WTC11 (cell line): ENCODE data around the gene GSTM2. TPM values are rescaled to one million over a fixed set of nuclear protein-coding genes. Genes with fewer than 3 reads are reported as not detected.
A peak's percentile ranks its signal among the peaks of the same experiment; 100 is the strongest.

Experiments used
- ATAC-seq: fragments of 200-7000 bp; cut with Tn5 transposase; 2 replicates; pipeline ENCODE4 v1.10.0; 2021; ENCODE audit warnings: mild to moderate bottlenecking, moderate library complexity
- CTCF ChIA-PET: fragments of 300-600 bp; sonication (Branson Sonifier 250); formaldehyde crosslinking; loops from one replicate; lab custom pipeline; 2021; ENCODE audit warnings: antibody characterized with exemption; lab: Charles Lee
- POLR2A ChIA-PET: fragments of 350-600 bp; sonication (Branson Sonifier 250); formaldehyde crosslinking; loops from one replicate; lab custom pipeline; 2021; ENCODE audit warnings: antibody characterized with exemption; lab: Charles Lee
- DNase-seq: peaks from one replicate; pipeline ENCODE4 v3.0.0; 2021; ENCODE audit warnings: low spot score
- H3K27ac Mint-ChIP-seq: 2 replicates; pipeline ENCODE4 v1.8.0; 2021; ENCODE audit warnings: mixed read lengths
- H3K27me3 Mint-ChIP-seq: 2 replicates; pipeline ENCODE4 v1.8.0; 2021; ENCODE audit warnings: low read depth, mild to moderate bottlenecking, moderate library complexity, mixed read lengths
- H3K36me3 Mint-ChIP-seq: 2 replicates; pipeline ENCODE4 v1.8.0; 2021; ENCODE audit warnings: mixed read lengths
- H3K4me1 Mint-ChIP-seq: 2 replicates; pipeline ENCODE4 v1.8.0; 2022; ENCODE audit warnings: mixed read lengths
- H3K4me3 Mint-ChIP-seq: 2 replicates; pipeline ENCODE4 v1.8.0; 2021; ENCODE audit warnings: mild to moderate bottlenecking, moderate library complexity, mixed read lengths
- H3K9me3 Mint-ChIP-seq: 2 replicates; pipeline ENCODE4 v1.8.0; 2021; ENCODE audit warnings: mixed read lengths
- CREB1 ChIP-seq: sonication (generic); formaldehyde crosslinking; IDR thresholded peaks from 2 replicates; pipeline ENCODE4 v1.8.0; 2023; ENCODE audit warnings: mild to moderate bottlenecking, missing genetic modification reagents
- HMGA2 ChIP-seq: fragments of 250-450 bp; sonication (Bioruptor Pico); IDR thresholded peaks from 2 replicates; pipeline ENCODE4 v1.4.0; 2021; ENCODE audit warnings: mild to moderate bottlenecking, moderate library complexity
- JUN ChIP-seq: sonication (generic); formaldehyde crosslinking; IDR thresholded peaks from 2 replicates; pipeline ENCODE4 v1.8.0; 2023; ENCODE audit warnings: mild to moderate bottlenecking, missing genetic modification reagents
- NFATC4 ChIP-seq: fragments of 250-450 bp; sonication (Bioruptor Pico); IDR thresholded peaks from 2 replicates; pipeline ENCODE4 v1.9.0; 2021; ENCODE audit warnings: mild to moderate bottlenecking
- NFYB ChIP-seq: sonication (generic); formaldehyde crosslinking; conservative IDR thresholded peaks from 2 replicates; pipeline ENCODE4 v1.8.0; 2022; ENCODE audit warnings: low read depth, missing genetic modification reagents
- NR2C2 ChIP-seq: sonication (generic); formaldehyde crosslinking; IDR thresholded peaks from 2 replicates; pipeline ENCODE4 v1.8.0; 2022; ENCODE audit warnings: mild to moderate bottlenecking, missing genetic modification reagents
- PRRX2 ChIP-seq: fragments of 250-450 bp; sonication (Bioruptor Pico); IDR thresholded peaks from 2 replicates; pipeline ENCODE4 v1.8.0; 2021; ENCODE audit warnings: mild to moderate bottlenecking
- RELA ChIP-seq: sonication (generic); formaldehyde crosslinking; IDR thresholded peaks from 2 replicates; pipeline ENCODE4 v1.8.1; 2022; ENCODE audit warnings: missing genetic modification reagents, mild to moderate bottlenecking, borderline replicate concordance
- STAT6 ChIP-seq: sonication (generic); formaldehyde crosslinking; conservative IDR thresholded peaks from 2 replicates; pipeline ENCODE4 v1.8.1; 2023; ENCODE audit warnings: mild to moderate bottlenecking, low read depth, missing genetic modification reagents, moderate library complexity
- TEAD4 ChIP-seq: sonication (generic); formaldehyde crosslinking; IDR thresholded peaks from 2 replicates; pipeline ENCODE4 v1.8.0; 2022; ENCODE audit warnings: mild to moderate bottlenecking, missing genetic modification reagents
- TP53 ChIP-seq: sonication (generic); formaldehyde crosslinking; IDR thresholded peaks from 2 replicates; pipeline ENCODE4 v1.8.1; 2023; ENCODE audit warnings: mild to moderate bottlenecking, missing genetic modification reagents
- ZNF263 ChIP-seq: sonication (generic); formaldehyde crosslinking; IDR thresholded peaks from 2 replicates; pipeline ENCODE4 v1.8.1; 2022; ENCODE audit warnings: low read depth, mild to moderate bottlenecking, moderate library complexity, missing genetic modification reagents
- ZNF396 ChIP-seq: fragments of 250-450 bp; sonication (Bioruptor Pico); IDR thresholded peaks from 2 replicates; pipeline ENCODE4 v1.8.0; 2021; ENCODE audit warnings: mild to moderate bottlenecking, moderate library complexity, borderline replicate concordance
- ZNF425 ChIP-seq: fragments of 250-450 bp; sonication (Bioruptor Pico); conservative IDR thresholded peaks from 2 replicates; pipeline ENCODE4 v1.9.0; 2021; ENCODE audit warnings: mild to moderate bottlenecking
- ZNF512 ChIP-seq: sonication (generic); formaldehyde crosslinking; IDR thresholded peaks from 2 replicates; pipeline ENCODE4 v1.8.1; 2022; ENCODE audit warnings: missing genetic modification reagents, borderline replicate concordance
- ZNF532 ChIP-seq: fragments of 250-450 bp; sonication (Bioruptor Pico); IDR thresholded peaks from 2 replicates; pipeline ENCODE4 v1.9.0; 2021; ENCODE audit warnings: mild to moderate bottlenecking, borderline replicate concordance
- total RNA-seq: library from RNA; stranded (reverse); gene quantifications from 3 replicates; pipeline ENCODE4 v1.2.3, GENCODE V29; 2021
- TF ChIP-seq, protein P1 (sequence below): sonication (generic); formaldehyde crosslinking; IDR thresholded peaks from 2 replicates; pipeline ENCODE4 v1.8.1; 2023; ENCODE audit warnings: mild to moderate bottlenecking, missing genetic modification reagents
- TF ChIP-seq, protein P2 (sequence below): sonication (generic); formaldehyde crosslinking; IDR thresholded peaks from 2 replicates; pipeline ENCODE4 v1.8.1; 2023; ENCODE audit warnings: mild to moderate bottlenecking, moderate library complexity, missing genetic modification reagents

Gene GSTM2
- total RNA-seq, 1 experiment from 2014 or later: 12.9 TPM

DNA sequence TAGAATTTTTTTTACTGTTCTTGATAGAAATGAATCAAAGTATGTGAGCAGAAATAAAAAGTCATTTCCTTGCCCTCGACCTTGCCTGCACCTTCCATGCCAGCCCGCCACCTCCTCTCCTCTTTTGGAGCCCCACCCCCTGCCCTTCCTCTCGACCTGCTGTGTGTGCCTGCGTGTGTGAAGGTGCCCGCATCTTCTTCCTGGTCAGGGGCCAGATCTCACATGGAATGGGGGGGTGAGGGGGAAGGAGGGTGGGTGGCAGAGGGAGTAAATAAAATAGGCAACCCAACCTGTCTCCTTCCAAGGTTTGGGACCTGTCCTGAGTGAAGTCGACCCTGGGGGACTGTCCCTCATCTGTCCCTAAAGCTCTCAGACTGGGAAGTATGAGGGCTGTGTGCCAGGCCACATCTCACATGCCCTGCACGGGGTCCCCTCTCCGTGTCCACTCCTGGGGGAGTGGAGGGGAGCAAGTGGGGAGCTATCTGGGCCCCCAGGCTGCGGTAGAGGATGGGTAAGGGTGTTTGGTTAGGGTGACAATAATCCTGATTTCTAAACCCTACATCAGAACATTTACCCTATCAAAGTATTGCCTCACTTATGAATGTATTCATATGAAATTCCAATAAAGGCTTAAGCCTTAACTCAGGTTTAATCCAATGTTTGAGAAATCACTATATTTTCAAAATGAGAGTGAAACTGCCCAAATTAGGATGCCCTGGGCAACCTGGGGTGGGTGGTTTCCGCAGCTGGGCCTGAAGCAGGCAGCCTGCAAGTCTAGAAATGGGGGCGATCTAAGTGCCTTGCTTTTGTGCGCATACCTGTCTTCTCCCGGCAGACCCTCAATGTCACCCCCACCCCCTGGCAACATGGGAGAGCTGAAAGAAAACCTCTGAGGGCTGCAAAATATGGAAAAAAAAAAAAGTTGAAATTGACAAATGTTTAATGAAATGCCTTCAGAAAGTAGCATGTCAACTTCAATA lies 32.8 kb upstream of the GSTM2 start:
- H3K9me3 Mint-ChIP-seq: no peaks in the 10 kb centered on the region
- H3K27me3 Mint-ChIP-seq: no peaks in the 10 kb centered on the region
- TF ChIP-seq ZNF532: no peak
- no peak for TF ChIP-seq STAT6 (CRISPR knock-in tag)
- no peak for TF ChIP-seq CREB1
- no peak for TF ChIP-seq RELA (CRISPR knock-in tag)
- no peak for TF ChIP-seq ZNF263 (CRISPR knock-in tag)
- TF ChIP-seq HMGA2 (CRISPR knock-in tag): no peak
- no peak for TF ChIP-seq NR2C2 (CRISPR knock-in tag)
- TF ChIP-seq, protein P1, sequence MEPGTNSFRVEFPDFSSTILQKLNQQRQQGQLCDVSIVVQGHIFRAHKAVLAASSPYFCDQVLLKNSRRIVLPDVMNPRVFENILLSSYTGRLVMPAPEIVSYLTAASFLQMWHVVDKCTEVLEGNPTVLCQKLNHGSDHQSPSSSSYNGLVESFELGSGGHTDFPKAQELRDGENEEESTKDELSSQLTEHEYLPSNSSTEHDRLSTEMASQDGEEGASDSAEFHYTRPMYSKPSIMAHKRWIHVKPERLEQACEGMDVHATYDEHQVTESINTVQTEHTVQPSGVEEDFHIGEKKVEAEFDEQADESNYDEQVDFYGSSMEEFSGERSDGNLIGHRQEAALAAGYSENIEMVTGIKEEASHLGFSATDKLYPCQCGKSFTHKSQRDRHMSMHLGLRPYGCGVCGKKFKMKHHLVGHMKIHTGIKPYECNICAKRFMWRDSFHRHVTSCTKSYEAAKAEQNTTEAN: no peak
- no peak for TF ChIP-seq TEAD4
- no peak for TF ChIP-seq ZNF512 (CRISPR knock-in tag)
- no peak for TF ChIP-seq ZNF396 (CRISPR knock-in tag)
- TF ChIP-seq JUN (CRISPR knock-in tag): no peak
- TF ChIP-seq ZNF425 (CRISPR knock-in tag): no peak
- no peak for TF ChIP-seq TP53 (CRISPR knock-in tag)
- TF ChIP-seq, protein P2, sequence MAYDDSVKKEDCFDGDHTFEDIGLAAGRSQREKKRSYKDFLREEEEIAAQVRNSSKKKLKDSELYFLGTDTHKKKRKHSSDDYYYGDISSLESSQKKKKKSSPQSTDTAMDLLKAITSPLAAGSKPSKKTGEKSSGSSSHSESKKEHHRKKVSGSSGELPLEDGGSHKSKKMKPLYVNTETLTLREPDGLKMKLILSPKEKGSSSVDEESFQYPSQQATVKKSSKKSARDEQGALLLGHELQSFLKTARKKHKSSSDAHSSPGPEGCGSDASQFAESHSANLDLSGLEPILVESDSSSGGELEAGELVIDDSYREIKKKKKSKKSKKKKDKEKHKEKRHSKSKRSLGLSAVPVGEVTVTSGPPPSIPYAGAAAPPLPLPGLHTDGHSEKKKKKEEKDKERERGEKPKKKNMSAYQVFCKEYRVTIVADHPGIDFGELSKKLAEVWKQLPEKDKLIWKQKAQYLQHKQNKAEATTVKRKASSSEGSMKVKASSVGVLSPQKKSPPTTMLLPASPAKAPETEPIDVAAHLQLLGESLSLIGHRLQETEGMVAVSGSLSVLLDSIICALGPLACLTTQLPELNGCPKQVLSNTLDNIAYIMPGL: no peak
- no peak for TF ChIP-seq NFATC4 (CRISPR knock-in tag)
- TF ChIP-seq NFYB (CRISPR knock-in tag): no peak
- no peak for TF ChIP-seq PRRX2 (CRISPR knock-in tag)
- peak overlapping the region; percentile 84; the same call in 1 of the 2 replicates for H3K27ac Mint-ChIP-seq
- ATAC-seq: no peak
- H3K4me3 Mint-ChIP-seq: no peak overlapping the region
- H3K4me1 Mint-ChIP-seq: peaks cover 27% of the 10 kb centered on the region
- peaks cover 11% of the 10 kb centered on the region for H3K36me3 Mint-ChIP-seq
- POLR2A ChIA-PET: no interaction called here
- CTCF ChIA-PET: interaction anchor here (1.2 to 1.7 kb wide), 3 partner anchors 18 to 137 kb away, joined by 4 to 7 read pairs (median 6); no protein-coding TSS in a partner anchor
- DNase-seq: no peak
